HG02885 (cell line): ENCODE measurements around the gene ZNF407.

Experiments
- ATAC-seq: cut with Tn5 transposase; IDR thresholded peaks from one replicate; pipeline ENCODE4 v1.9.1; 2021; ENCODE audit warnings: mild to moderate bottlenecking; ENCODE audit not compliant: unreplicated experiment, poor library complexity

The ZNF407 gene

DNA sequence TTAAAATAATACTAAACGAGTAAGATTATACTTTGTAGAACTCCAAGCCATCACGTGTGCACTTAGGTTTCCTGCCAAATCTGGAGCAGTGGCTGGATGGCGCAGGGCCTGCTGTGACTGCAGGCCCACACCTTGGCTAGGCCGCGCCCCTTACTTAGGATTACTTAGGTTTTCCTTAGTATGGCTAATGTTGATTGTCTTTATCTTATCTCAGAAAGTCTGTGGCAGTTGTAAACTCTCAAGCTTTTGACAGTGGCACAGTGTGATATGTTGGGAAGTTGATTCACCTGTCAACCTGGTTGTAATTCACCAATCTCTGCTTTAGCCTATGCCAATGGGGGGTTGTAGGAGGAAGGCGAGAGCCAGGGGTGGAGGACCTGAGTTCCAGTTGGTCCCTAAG lies 208.4 kb downstream of the ZNF407 start:
- ATAC-seq = no peak

DNA sequence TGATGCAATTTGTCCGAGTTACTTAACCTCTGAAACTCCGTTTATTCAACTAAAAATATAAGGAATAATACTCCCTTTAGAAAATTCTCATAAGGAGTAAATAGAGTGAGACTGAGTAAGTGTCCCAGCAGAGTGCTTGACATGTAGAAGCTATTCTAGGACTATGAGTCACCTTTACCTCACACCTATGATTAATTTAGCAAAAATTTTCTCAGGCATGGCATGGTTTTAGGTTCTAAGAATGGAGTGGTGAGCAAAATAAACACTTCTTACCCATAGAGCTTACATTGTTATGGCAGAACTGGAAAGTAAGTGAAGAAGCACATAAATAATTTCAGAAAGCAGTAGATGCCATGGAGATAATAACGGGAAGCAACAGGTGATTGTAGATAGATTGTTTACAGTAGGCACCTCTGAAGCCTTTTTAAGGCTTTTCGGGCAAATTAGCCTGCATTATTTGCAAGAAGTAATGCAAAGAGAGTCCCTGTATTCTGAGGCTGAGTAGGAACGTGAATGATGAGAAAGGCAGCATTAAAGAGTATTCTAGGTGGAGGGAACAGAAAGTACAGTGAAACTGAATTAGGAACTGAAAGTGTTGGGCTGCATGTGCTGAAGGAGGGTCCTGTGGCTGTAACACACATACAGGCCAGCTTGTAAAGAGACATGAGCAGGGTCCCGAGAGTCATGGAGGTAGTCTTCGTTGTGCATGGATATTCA lies 209.2 kb downstream of the ZNF407 start:
- ATAC-seq = peak; percentile 99

GRCh38 chr18:74817576-74817975 lies 219.9 kb downstream of the ZNF407 start:
- ATAC-seq = no peak

DNA sequence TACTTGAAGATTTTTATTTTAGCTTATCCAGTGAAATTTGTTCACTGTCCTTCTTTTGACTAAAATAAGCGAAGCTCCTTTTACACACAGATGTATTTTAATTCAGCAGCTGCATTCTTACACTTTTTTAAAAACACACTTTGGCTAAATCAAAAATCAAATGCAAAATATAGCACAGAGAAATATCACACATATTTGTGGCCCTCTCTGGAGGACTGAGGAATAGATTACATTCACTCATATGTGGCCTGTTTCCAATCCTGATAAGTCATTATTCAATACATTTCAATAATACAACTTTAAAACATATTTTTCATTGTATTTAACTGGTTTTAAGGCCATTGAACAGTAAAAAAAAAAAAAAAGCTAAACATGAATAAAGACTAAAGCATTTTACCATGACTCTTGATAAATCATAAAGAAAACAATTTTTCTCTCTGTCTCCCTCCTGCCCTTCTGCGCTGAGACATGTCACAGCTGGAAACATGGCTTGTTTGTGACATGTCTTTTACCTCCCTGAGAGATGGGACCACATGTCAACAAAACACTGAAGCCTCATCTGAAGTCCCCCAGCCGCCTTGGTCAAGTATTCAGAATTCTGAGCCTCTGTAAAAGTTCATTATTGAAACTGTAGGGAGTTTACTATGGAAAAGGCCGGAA lies 221.0 kb downstream of the ZNF407 start:
- ATAC-seq = no peak

DNA sequence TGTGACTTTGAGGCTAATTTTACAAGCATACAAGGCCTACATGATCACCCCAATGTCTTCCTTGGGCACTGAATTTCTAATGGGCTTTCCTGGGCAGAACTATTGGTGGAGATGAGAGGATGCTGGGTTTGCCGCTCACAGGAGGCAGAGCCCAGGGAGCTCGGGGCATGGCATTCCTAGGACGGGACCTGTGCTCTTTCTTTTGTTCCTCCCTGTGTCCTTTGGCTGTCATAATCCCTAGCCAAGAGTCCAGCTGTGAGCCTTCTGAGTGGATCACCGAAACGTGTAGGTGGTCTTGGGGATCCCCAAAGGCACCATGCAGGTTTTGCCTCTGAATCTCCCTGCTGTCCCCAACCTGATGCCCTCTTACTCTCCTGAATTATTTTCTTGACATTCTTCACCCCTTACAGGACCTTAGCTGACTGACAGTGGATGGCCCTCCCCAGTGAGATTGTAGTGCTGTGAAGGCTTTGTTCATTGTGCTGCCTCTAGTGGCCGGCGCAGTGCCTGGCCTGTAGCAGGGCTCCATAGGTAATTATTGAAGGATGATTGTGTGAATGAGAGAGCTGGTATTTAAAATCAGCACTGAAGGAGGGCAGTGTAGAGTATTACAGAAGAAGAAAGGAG lies 221.9 kb downstream of the ZNF407 start:
- ATAC-seq = peak; percentile 96

GRCh38 chr18:74820160-74820780 lies 222.6 kb downstream of the ZNF407 start:
- ATAC-seq = no peak

GRCh38 chr18:74825460-74825859 lies 227.8 kb downstream of the ZNF407 start:
- peak; percentile 56 for ATAC-seq

DNA sequence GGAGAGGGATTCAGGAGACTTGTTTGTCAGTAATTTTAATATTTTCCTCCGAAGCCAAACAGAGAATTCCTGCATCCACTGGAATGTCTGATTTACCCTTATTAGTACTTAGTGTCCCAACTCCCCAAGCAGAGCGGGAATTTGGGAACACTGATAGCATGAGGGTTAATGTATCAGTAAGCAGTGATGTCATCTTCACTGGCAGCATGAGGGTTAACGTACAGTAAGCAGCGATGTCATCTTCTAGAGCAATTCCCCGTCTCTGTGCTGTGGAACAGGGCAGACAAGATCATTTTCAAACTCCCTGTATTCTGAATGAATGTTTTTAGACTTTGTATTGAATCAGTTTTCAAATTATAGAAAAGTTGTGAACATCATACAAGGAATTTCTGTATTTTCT lies 228.9 kb downstream of the ZNF407 start:
- ATAC-seq = no peak

- no peak for ATAC-seq
Observed at GRCh38 chr18:74828200-74828599, 230.5 kb downstream of the ZNF407 start.

GRCh38 chr18:74831571-74832250 lies 234.0 kb downstream of the ZNF407 start:
- ATAC-seq = no peak

- ATAC-seq = no peak
Observed at GRCh38 chr18:74832381-74832780, 234.7 kb downstream of the ZNF407 start.

GRCh38 chr18:74832999-74833398 lies 235.3 kb downstream of the ZNF407 start:
- no peak for ATAC-seq

- no peak for ATAC-seq
Observed at GRCh38 chr18:74834424-74835309, 237.0 kb downstream of the ZNF407 start.

- ATAC-seq = no peak
Observed at GRCh38 chr18:74836296-74837139, 238.8 kb downstream of the ZNF407 start.

GRCh38 chr18:74840492-74841167 lies 243.0 kb downstream of the ZNF407 start:
- ATAC-seq = no peak

- no peak for ATAC-seq
Observed at GRCh38 chr18:74841248-74841647, 243.6 kb downstream of the ZNF407 start.

- ATAC-seq = no peak
Observed at GRCh38 chr18:74849301-74849700, 251.6 kb downstream of the ZNF407 start.

DNA sequence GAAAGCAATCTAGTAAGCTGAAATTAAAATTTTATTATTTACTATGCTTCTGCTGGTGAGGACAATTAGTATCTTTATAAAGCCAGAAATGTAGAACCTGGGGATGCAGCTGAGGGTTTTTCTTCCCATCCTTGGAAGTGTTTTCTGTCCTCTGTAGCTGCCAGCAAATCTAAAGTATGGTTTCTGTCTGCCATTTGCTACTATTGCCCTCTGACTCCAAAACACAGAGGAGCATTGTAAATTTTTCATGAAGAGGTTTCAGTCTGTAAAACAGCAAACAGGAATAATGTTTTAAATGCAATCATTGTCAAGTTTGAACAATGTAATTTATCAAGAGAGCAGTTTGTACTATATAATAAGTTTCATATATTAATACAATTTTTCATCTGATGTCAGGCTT lies 258.8 kb downstream of the ZNF407 start:
- no peak for ATAC-seq
